DND-41 (cell line): ENCODE data around the gene TAAR9.

Experiments
- CTCF ChIP-seq: IDR thresholded peaks from 2 replicates; pipeline ENCODE4 v1.5.1; 2012; ENCODE audit warnings: borderline replicate concordance, low read length, moderate library complexity, mild to moderate bottlenecking; ENCODE audit not compliant: poor library complexity, severe bottlenecking; ENCODE audit errors: extremely low read depth
- EZH2 ChIP-seq: IDR thresholded peaks from 3 replicates; pipeline ENCODE4 v1.6.1; 2012; ENCODE audit warnings: borderline replicate concordance, low read depth, mild to moderate bottlenecking, moderate library complexity, low read length, inconsistent platforms; ENCODE audit not compliant: severe bottlenecking

DNA sequence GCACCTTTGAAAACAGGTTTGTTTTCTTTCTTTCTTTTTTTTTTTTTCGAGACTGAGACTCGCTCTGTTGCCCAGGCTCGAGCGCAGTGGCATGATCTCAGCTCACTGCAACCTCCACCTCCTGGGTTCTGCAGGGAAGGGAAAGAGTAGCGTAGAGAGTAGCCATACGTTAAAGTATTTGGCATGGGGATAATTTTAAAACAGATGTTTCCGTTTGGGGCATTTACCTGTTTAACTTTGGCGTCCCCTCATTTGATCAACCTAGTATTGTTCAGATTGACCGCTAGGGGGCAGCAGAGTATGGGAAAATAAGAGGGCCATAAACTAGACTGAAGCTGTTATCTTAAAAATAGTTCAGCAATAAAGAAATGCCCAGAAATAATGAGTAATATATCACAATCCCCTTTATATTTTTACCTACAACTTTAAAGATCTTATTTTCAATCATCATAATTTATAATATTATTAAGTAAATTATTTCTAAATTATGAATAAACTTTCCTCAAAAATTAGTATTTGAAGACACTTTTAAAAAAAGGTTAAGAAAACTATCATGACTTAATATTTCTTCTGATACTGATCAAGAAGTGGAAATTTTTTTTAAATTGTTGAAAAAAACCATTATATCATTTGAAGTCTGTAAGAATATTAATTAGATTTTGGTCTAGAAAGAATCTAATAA is 7.6 kb upstream of the TAAR9 start:
- TF ChIP-seq CTCF (peak; percentile 81), EZH2 (no peak)
